Activated T-cell treated with anti-CD3 and anti-CD28 coated beads for 48 hours (primary cell): ENCODE results near the gene PAX7.
A peak's percentile ranks its signal among the peaks of the same experiment; 100 is the strongest.
"Not testable (repeated sequence)": the region's sequence is repeated elsewhere in the genome, so short reads cannot be mapped to it uniquely, and the experiment has no call there.

Experiments used
- DNase-seq: peaks from one replicate; pipeline ENCODE4 v3.0.0-alpha.2; 2020; ENCODE audit warnings: low read depth

Gene PAX7

DNA sequence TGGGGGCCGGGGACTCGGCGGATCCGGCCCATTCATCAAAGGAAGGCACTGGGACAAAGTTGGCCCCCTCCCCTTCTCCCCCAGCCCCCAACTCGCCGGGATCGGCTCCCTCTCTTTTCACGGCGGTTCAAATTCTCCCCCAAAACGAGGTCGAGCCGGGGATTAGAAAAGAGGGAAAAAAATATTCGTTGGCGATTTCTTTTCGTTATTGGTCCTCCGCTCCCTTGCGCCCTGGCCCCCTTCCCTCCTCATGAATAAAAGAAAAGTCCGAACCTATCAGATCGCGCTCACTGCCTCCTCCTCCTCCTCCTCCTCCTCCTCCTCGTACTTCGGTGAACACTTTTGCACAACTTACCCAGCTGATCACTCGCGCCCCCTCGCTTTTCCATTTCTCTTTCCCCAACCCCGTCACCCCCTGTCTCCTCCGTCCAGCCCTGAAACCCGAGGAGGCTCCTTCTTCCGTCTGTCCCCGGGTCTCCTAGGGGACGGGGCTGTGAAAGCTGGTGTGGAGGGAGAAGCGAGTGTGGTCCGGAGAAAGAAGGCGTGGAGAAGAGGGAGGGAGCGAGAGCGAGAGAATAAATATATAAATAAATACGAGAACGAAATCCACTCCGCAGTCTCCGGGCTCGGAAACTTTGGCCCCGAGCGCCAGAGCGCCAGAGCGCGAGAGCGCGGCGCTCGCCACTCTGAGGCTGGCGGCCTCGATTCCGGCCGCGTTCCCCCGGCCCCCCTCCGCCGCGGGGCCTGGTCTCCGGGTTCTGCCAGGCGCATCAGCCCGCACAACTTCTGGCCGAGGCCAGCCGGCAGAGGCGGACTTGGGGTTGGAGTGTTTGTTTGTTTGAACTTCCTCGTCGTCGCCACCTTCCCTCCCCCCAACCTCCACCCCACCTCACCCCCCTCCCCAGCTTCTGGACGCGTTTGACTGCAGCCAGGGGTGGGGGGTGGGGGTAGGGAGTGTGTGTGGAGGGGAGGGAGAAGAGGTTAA is at the start of gene PAX7:
Gene PAX7 (plus strand): TSS at position 336 of the 985 bp plus-strand sequence. CDS start 758 bp downstream, outside the sequence.
- no peak for DNase-seq

DNA sequence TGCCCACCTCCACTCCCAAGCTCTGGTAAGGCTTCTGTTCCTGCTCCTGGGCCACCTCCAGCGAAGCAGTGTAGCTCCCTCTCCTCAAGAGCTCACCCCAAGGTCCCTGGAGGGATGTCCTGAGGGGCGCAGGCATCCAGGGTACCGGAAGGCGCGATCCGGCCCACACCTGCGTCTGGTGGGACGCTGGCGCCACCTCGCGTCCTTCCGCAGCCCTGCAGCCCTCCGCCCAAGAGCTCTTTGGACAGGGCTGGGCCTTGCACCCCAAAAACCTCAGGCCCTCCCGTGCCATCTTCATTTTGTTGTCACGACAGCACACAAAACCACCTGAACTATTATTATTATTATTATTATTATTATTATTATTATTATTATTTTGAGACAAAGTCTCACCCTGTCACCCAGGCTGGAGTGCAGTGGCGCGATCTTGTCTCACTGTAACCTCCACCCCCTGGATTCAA is 49.2 kb upstream of the PAX7 start:
- peak; percentile 49 for DNase-seq

DNA sequence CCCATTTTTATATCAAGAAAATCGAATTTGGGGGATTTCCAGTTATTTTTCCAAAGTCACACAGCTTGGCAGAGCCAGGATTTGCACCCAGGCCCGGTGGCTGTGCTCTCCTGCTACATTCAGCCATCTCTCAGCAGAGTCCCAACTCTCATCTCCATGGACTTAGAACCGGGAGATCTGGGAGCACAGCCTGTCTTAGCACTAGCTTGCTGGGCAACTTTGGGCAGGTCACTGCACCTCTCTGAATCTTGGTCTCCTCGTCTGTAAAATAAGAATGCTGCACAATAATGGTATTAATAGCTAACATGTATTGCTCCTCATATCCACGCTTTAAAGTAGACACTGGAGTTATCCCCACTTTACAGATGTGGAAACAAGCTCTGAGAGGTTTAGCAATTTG is 47.8 kb upstream of the PAX7 start:
- no peak for DNase-seq

DNA sequence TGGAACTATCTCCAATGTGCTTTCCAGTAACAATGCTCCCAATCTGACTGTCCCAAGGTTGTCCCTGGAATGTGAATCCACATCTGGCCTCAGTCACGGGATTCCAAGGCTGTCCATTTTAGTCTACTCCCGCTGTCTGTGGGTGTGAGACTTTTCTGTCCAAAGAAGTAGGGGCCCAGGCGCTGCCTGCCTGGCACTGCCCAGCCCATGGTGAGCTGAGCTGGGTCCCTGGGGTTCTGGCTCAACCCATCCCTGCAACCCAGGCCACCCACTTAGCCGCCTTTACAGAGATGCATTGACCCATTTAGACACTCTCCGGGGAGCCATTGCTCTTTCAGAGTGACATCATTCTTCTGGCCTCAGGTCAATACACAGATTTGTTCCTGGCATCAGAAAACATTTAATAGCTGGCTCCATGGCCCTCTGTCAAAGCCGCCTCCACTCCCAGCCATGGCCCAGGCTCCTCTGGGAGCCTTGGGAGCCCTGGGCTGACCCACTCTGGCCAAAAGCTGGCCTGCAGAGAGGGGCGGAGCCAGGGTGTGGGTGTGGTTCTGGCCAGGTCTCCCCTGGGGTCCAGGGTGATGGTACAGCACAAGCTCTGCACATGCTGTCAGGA is 47.2 kb upstream of the PAX7 start:
- DNase-seq: no peak

DNA sequence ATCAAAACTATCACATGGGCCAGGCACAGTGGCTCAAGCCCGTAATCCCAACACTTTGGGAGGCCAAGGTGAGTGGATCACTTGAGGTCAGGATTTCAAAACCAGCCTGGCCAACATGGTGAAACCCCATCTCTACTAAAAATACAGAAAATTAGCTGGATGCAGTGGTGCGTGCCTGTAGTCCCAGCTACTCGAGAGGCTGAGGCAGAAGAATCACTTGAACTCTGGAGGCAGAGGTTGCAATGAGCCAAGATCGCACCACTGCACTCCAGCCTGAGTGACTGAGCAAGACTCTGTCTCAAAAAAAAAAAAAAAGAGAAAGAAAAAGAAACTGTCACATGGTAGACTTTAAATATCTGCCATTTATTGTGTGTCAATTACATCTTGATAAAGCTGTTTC is 44.6 kb upstream of the PAX7 start:
- DNase-seq: not testable (repeated sequence)

DNA sequence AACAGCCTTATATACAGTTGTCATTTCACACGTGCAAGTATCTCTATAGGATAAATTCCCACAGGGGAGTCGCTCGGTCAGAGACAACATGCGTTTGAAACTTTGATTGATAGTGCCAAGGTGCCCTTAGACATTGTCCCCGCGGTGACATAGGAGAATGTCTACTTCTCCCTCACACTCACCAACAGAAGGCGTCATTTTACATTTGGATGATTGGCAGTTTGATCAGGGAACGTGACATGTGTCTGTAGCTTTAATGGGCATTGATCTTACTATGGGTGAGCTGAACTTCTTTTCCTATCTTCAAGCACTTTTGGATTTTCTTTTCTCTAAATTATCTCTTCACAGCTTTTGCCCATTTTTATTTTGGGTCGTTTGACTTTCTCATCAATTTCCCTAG is 42.6 kb upstream of the PAX7 start:
- DNase-seq: no peak

DNA sequence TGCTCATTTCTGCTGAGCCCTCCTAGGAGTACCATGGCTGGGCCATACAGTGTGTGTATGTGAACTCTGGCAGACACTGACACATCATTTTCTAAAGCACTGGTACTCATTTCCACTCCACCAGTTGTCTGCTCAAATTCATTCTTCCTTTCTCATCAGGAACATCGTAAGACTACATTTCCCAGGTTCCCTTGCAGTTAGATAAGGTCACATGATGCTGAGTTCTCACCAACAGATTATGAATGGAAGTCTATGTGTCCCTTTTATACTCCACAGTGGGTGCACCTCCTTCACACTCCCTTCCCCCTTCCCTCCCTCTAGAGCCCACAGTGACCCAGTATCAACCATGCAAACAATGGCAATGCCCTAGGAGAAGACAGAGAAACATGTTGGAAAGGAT is 38.3 kb upstream of the PAX7 start:
- no peak for DNase-seq

DNA sequence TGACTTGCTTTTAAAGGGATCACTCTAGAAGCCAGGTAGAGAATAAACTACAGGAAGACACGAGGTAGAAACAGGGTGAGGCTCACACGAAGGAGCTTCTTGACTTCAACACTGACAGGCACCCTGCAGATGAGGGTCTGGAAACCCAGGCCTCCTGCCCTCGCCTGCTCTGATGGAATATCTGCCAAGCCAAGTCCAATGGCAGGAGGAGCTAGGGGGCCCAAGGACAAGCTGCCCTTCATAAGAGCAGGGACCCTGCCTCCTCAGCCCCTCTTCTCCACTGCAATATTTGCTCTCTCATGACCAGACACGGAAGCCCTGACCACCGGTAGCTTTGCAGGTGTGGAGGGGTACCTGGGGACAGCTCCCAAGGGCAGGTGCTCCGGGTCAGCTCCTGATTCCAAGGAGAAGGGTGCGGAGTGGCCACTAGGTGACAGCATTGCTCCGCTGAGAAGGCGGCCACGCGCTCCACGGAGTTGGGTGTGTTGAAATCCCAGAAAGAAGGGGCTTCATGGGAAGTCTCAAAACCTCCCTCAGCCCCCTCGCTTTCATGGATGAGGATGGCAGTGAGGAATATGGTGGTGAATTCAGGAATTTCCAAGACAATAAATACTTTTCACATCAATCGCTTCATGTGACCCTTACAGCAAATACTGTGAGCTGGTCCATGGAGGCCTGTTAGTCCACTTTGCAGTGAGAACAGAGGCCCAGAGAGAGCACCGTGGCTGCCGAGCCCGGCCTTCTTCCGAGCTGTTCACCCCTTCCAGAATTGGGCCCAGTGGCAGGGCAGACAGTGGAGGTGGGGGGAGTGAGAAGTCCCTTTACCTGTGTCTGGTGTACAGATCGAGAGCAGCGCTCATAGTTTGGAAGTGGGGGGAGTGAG is 33.2 kb upstream of the PAX7 start:
- peak; percentile 44 for DNase-seq

DNA sequence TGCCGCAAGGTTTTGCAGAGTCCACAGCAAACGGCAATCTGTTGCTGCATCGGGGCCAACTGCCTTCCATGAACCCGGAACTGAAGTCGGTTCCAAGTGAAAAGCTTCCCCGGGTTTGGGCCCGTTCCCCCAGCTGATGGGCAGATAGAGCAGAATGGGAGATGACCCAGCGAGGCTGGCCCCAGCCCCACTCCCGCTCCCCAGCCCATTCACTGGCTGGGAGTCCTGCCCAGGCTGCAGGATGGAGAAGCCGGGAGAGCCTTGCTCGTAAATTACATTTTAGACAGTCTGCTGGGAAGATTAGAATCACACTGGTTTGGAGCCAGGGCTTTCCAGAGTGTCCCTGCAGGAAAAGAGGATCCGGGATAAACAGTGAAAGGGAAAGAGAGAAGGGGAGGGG is 31.6 kb upstream of the PAX7 start:
- no peak for DNase-seq

DNA sequence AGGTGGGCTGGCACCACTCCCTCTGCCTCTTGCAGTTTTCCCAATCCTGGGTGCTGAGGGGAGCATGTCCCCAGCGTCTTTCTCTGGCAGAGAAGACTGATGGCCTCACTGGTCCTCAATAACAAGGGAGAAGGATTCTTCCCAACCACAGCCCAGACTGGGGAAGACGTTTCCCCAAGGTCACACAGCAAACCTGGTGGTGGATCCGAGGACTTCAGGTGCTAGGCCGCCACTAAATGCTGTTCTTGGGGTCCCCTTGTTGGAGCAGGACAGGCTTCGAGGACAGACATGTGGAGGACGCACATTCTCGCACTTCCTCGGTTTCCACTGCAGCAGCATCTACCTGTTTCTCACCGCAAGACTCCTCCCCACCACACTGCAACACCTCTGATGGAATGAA is 30.9 kb upstream of the PAX7 start:
- DNase-seq: no peak

DNA sequence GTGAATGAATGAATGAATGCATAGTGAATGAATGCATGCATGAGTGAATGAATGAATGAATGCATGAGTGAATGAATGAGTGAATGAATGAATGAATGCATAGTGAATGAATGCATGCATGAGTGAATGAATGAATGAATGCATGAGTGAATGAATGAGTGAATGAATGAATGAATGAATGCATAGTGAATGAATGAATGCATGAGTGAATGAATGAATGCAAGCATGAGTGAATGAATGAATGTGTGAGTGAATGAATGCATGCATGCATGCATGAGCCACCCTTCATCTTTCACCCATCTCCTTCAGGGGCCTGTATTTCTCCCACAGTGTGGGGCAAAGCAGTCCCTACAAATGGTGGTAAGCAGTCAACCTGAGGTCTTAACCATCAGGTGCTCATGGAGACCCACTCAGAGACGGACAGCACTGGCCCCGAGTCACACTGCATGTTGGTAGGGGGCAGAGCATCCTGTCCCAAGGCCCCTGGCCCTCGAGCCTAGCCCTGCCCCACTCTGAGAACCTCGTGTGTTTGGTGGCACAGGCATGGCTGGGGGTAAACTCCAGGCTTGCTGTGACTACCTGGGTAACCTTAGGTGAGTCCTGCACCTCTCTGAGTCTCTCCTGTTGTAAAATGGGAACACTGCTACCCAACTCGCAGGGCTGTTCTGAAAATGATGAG is 28.0 kb upstream of the PAX7 start:
- no peak for DNase-seq

DNA sequence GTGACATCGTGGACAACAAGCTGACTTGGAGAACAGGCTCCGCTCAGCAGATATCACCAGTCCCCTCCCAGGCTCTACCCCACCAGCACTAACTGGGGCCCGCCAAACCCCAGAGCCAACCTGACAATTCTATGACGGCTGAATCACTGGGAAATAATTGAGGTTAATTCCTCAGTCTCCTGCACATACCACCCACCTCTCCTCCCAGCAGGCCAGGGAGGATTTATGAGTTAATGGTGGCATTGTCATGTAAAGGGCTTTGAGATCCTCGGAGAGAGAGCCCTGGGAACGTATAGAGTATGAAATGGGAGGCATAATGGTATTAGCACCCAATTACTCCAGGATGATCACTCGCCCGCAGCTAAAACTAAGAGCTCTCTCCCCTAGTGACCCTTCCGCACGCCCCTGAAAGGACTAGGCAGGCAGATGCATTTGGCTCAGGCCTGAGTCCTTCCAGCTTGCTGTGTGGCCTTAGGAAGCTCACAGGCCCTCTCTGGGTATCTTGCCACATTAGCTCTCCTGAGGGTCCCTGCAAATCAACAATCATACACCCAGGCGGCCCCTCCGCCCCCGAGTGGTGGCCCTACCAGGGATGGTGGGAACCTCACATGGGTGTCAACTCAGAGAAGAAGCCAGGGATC is 27.3 kb upstream of the PAX7 start:
- DNase-seq: no peak

DNA sequence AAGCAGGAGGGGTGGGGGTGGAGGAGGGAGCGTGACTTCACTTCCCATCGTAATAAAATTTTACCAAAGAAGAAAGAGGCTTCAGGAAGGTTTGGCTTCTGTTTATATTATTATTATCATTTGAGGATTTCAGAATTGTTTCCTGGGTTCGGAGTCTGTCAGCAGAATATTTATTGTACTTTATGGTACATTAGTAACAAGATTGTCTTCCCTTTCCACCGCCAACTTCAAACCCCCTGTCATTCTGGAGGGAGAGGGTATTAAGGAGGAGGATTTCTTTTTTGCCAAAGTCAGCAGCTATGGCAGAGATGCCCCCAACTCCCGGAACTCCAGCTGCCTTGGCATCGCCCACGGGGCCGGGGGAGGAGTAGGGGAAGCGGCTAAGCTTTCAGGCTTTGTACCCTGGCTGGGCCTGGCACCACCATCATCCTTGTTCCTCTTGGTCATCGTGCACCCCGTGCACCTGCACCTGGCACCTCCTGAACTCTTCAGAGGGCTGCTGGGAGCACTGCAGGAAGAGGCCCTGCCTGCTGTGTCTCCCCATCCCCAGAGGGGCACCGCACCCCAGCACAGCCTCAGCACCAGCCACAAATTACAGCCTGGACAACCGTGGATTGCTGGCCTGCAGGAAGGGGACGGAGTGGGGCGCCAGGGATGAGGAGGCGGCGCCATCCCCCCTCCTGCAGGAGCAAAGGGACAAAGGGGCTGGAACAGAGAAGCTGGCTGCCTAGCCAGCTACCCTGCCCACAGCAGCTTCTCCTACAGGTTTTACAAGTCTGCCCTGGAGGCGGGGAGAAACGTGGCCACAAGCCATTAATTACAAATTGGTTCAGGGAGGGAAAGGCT is 24.0 kb upstream of the PAX7 start:
- no peak for DNase-seq

DNA sequence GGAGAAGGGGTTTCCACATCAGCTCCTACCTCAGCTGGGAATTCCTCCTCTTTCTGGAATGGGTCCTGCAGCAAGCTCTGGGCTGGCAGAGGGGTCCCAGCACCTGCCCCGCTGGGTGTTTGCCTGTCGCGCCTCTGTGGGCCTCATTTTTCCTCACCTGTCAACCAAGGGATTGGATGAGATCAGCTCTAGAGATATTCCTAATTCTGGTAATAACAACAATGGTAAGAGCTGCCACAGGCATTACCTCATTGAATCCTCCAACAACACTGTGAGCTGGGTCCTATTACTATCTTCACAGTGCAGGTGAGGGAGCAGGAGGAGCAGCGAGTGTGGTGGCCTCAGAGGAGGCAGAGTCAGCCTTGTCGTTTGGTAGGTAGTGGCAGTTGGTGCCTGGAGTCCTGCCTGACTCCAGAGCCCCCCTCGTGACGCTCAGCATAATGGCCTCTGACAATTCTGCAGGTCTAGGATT is 23.3 kb upstream of the PAX7 start:
- no peak for DNase-seq

DNA sequence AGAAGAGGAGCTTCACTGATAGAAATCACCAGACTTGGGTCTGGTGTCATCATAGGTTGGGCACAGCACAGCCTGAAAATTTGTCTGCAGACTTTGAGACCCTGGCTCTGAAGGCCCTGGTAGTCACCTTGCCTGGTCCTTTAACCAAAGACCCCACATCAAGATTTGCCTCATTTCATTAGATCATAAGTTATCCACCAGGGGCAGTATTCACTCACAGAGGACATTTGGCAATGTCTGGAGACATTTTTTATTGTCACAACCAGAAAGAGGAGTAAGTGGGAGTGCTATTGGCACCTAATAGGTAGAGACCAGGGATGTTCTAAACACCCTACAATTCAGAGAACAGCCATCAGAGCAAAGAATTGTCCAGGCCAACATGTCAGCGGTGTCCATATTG is 22.1 kb upstream of the PAX7 start:
- no peak for DNase-seq

DNA sequence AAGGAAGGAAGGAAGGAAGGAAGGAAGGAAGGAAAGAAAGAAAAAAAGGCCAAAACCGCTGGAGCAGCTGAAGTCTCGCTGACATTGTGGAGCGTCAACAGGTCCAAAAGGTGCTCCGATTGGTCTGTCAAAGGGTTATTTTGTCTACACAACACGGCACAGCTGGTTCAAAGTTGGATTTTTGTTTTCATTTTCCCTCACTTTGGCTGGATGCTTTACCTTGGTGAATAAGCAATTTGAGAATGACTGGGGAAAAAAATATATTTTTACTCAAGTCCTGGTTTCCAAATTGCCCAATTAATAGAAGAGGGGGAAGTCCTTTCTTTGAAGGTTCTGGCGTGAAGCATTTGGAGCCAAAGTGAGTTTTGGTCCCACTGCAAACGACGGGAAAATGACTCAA is 19.3 kb upstream of the PAX7 start:
- DNase-seq: no peak

DNA sequence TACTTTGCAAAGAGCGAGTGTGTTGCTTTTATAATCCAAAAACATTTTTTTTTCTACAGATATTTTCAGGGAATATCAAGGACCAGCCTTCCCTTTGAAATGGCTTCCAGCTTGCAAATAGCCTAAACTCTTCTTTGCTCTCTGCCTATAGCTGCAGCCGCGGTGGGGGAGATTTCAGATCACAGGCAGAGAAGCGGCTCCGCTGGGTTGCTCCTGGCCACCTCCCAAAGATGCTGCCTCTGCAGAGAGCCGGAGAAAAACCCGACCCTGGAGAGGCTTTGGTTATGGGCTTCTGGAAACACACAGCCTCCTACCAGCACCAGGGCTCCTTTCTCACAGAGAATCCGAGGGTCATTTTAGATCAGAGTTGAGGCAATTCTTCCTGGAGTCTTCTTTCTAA is 18.6 kb upstream of the PAX7 start:
- DNase-seq: no peak

DNA sequence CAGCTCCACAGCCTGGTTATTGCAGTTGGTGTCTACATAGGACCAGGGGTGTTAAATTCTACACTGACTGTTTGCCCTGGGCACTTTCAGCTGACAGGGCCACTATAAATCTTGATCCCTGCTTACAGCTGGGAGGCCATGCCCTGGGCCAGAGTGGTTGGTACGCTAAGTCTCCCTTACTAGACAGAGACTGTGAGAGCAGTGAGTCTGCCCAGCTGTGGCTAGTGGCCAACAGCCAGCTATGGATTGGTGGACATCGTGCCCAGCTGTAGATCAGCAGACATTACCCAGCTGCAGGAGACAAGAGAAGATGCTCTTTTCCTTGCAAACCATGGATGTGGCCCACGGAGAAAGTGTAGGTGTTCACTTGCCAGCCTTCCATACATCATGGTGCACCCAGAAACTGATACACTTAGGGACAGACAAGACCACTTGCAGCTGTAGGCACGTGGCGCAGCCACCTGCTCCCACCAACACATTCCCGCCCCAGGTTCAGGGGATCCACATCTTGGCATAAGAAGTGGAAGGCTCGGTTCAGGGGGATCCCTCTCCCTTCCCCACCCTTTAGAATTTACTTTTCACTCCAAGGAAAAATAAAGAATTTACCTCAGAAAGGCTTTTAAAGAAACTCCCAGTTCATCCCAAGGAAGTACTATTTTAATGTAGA is 16.4 kb upstream of the PAX7 start:
- DNase-seq: no peak
